CMK (cell line): ENCODE measurements around the gene NOL4L.
"Not testable (repeated sequence)": the region's sequence is repeated elsewhere in the genome, so short reads cannot be mapped to it uniquely, and the experiment has no call there.

Experiments used
- DNase-seq: peaks from one replicate; pipeline ENCODE4 v3.0.0-alpha.2; 2010; ENCODE audit warnings: low read depth

The NOL4L gene

GRCh38 chr20:32507998-32508774, 76.9 kb downstream of the NOL4L start:
- DNase-seq, result no peak

GRCh38 chr20:32506721-32507120, 78.4 kb downstream of the NOL4L start:
- DNase-seq, result no peak

- no peak for DNase-seq
These were observed 79.2 kb downstream of the NOL4L start for GRCh38 chr20:32505723-32506473.

GRCh38 chr20:32501709-32502108, 83.4 kb downstream of the NOL4L start:
- no peak for DNase-seq

- no peak for DNase-seq
These were observed 87.4 kb downstream of the NOL4L start for GRCh38 chr20:32497589-32498224.

GRCh38 chr20:32496811-32497533, 88.2 kb downstream of the NOL4L start:
- no peak for DNase-seq

GRCh38 chr20:32495949-32496348, 89.2 kb downstream of the NOL4L start:
- no peak for DNase-seq

- DNase-seq, result no peak
These were observed 89.9 kb downstream of the NOL4L start for GRCh38 chr20:32495217-32495565.

GRCh38 chr20:32494483-32495216, 90.5 kb downstream of the NOL4L start:
- DNase-seq, result no peak

GRCh38 chr20:32493356-32493755, 91.8 kb downstream of the NOL4L start:
- no peak for DNase-seq

- not testable (repeated sequence) for DNase-seq
These were observed 93.4 kb downstream of the NOL4L start for GRCh38 chr20:32491764-32492151.

GRCh38 chr20:32490942-32491763, 94.0 kb downstream of the NOL4L start:
- DNase-seq, result no peak

- no peak for DNase-seq
These were observed 96.9 kb downstream of the NOL4L start for GRCh38 chr20:32488066-32488838.

GRCh38 chr20:32487381-32487780, 97.8 kb downstream of the NOL4L start:
- DNase-seq, result no peak

- DNase-seq, result no peak
These were observed 99.2 kb downstream of the NOL4L start for GRCh38 chr20:32485770-32486478.

GRCh38 chr20:32484958-32485769, 100.0 kb downstream of the NOL4L start:
- DNase-seq, result no peak

- no peak for DNase-seq
These were observed 100.7 kb downstream of the NOL4L start for GRCh38 chr20:32484225-32484957.
